Measurements from ENCODE around the gene CDC25B. TPM values are rescaled to one million over a fixed set of nuclear protein-coding genes. Genes with fewer than 3 reads are reported as not detected.

The CDC25B gene
- 58.4 and 103 TPM in 2 replicates for total RNA-seq

DNA sequence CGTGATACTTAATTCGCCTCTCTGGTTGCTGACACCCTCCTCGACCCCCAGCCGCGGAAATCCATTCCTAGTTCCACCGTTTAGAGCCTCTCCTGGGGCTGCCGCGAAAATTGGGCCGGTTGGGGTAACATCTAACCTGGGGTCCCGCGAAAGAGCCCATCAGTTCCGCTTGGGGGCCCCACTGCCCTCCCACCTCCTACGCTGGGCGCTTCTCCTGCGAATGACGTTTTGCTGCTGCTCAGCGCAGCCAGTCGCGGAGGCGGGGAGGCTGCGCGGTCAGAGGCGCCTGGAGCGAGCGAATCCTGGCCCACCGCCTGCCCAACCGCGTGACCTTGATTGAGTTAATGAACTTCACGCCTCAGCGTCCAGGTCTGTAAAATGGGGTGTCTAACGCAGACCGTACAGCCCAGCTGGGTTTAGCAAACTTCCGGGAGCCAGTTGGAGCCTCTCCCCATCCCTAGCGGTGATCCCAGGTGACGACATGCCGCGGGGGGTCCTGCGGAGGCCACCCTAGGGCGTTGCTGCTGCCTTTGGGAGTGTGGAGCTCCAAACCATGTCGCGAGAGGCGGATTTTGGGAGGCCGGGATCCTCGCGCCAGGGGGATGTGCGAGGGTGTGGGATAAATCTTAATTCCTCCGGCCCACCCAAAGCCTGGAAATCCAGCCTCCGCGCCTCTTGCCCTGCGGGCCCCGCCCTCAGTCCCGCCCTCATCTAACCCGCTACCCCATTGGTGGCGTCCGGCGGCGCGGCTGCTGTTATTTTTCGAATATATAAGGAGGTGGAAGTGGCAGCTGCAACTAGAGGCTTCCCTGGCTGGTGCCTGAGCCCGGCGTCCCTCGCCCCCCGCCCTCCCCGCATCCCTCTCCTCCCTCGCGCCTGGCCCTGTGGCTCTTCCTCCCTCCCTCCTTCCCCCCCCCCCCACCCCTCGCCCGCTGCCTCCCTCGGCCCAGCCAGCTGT is at the start of gene CDC25B:
CDC25B (plus strand) TSS at position 800 of the 958 bp plus-strand sequence. CDS start 222 bp downstream, outside the sequence.

DNA sequence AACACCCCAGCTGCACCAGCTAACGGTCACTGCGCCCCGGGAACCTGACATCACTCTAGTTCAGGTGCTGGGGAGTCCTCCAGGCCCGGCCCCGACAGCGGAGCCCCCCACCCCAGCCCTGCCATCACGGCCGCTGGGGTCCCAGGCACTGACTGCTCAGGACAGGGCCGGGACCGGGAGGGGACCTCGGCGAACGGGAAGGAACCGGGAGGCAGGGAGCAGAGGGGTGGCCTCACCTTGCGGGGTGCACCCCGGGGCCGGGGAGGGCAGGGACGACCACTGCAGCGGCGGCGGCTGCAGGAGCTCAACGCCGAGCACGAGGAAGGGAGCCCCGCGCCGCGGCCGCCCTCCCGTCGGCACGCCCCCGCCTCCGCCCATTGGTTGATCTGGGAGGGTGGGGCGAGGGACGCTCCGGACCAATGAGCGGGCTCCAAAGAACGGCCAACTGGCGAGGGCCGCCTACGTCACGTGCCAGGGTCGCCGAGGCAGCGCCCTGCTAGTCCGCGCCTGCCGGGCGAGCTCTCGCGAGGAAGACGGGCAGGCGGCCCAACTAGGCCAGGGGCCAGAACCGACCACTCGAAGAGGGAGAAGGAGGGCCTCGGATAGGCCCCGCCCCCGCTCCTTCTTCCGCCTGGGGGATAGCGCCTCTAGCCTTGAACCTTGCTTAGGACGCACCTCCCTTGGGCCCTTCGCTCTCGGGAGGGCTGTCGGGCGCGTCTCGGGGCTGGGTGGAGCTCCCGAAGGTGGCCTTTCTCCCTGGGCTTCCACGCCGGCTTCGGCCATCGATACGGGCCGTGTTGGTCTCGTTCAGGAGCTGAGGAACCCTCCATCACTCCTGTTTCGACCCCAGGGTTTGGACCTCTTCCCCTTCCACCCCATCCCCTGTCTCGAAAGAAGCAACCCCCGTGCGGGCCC is 28.4 kb upstream of the CDC25B start, which contains the start of gene ADISSP:
ADISSP (minus strand) TSS at position 327 of the 915 bp plus-strand sequence. CDS start 7,653 bp downstream, outside the sequence.

DNA sequence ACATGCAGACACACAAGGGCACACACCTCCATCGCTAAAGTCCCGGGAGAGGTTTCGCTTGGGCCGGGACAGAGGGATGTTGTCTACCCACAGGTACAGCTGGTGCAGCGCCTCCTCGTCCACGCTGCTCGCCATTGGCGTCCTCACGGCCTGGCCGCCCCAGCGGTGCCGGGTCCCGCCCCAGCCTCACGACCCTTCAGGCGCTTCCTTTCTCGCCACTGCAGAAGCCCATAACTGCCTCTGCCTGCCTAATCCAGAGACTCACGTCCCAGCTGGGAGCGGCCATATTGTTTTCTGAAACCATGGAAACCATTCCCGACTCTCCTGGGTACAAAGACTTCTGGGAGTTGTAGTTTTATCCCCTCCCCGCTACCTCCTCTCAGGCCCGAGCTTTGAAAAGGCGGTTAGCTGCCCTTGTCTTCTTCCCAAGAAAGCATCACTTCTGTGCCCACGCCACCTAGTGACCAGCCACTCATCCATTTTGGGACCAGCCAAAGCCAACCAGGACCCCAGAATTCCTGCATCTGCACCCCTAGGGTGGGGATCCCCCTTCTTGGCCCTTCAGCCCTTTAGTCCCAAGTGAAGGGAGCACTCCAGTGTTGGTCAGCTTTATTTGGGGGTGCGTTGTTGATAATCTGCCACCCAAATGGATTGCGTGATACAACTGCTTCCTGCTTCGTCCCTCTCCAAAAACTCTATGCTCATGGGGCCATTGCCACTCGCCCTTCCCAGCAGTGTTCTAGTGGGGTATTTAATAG is 14.8 kb upstream of the CDC25B start, which contains the start of gene SPEF1:
SPEF1 (minus strand) TSS at position 296 of the 758 bp plus-strand sequence; CDS start at position 135, 161 bp downstream.

GRCh38 chr20:3786665-3787323 is 9.3 kb upstream of the CDC25B start, which contains the start of gene CENPB:
Gene CENPB, minus strand, starts transcription at chr20:3786740. Its CDS starts 257 bp downstream, at chr20:3786483.

GRCh38 chr20:3820048-3820900 is 24.2 kb downstream of the CDC25B start, which contains the start of gene AP5S1:
Gene AP5S1, plus strand, starts transcription at chr20:3820547. Its CDS starts 1,571 bp downstream, at chr20:3822118.

GRCh38 chr20:3846740-3847428 is 50.8 kb downstream of the CDC25B start, which contains the start of gene MAVS:
Gene MAVS, plus strand, starts transcription at chr20:3846834. Its CDS starts 7,791 bp downstream, at chr20:3854625.

Other genes starting within 250 kb of the CDC25B start
- not detected in 2 replicates for gene GFRA4, start 132.9 kb upstream of the CDC25B start, total RNA-seq
- 0.04 TPM in 1 of 2 replicates, not detected in the other for gene ADAM33, start 114.3 kb upstream of the CDC25B start, total RNA-seq
- gene SIGLEC1, start 83.7 kb upstream of the CDC25B start, total RNA-seq: not detected in 2 replicates
- gene HSPA12B, start 63.6 kb upstream of the CDC25B start, total RNA-seq: not detected in 2 replicates
- gene ADISSP, start 28.6 kb upstream of the CDC25B start, total RNA-seq: 51.3 and 95.2 TPM in 2 replicates
- gene SPEF1, start 14.9 kb upstream of the CDC25B start, total RNA-seq: not detected in 2 replicates
- 53.6 and 84.6 TPM in 2 replicates for gene CENPB, start 9.6 kb upstream of the CDC25B start, total RNA-seq
- gene AP5S1, start 24.2 kb downstream of the CDC25B start, total RNA-seq: 11.0 and 19.6 TPM in 2 replicates
- 13.5 and 19.0 TPM in 2 replicates for gene MAVS, start 50.5 kb downstream of the CDC25B start, total RNA-seq
- 27.3 and 29.2 TPM in 2 replicates for gene PANK2, start 93.1 kb downstream of the CDC25B start, total RNA-seq
- 3.3 and 6.1 TPM in 2 replicates for gene RNF24, start 219.2 kb downstream of the CDC25B start, total RNA-seq